NB4 (cell line): ENCODE data around the gene C12orf75.

Experiments used
- MYC ChIP-seq: IDR thresholded peaks from 2 replicates; pipeline ENCODE4 v1.6.1; 2011; ENCODE audit warnings: low read depth, low read length
- POLR2A ChIP-seq: IDR thresholded peaks from 2 replicates; pipeline ENCODE4 v1.6.1; 2011; ENCODE audit warnings: mild to moderate bottlenecking; ENCODE audit not compliant: insufficient read length; ENCODE audit errors: extremely low read depth
- TF ChIP-seq, protein P1 (sequence below): IDR thresholded peaks from one replicate; pipeline ENCODE4 v1.5.1; 2012; ENCODE audit warnings: low read depth, low read length

DNA sequence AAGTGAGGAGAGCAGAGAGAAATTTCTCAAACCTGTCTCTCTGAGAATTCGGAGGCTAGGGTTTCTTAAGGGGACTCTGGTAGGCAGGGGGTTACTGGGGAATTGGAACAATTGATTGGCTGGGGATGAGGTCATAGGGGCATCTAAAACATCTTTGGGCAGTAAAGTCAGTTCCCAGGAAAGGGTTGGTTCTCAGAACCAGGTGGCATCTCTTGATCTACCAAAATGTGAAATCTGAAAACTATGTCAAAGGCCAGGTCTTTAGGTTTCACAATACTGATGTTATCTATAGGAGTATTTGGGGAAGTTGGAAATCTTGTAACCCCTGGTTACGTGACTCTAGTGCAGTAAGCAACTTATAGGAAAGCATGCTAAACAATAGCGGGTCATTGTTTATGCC, 6.9 kb downstream of the C12orf75 start:
- TF ChIP-seq, protein P1, sequence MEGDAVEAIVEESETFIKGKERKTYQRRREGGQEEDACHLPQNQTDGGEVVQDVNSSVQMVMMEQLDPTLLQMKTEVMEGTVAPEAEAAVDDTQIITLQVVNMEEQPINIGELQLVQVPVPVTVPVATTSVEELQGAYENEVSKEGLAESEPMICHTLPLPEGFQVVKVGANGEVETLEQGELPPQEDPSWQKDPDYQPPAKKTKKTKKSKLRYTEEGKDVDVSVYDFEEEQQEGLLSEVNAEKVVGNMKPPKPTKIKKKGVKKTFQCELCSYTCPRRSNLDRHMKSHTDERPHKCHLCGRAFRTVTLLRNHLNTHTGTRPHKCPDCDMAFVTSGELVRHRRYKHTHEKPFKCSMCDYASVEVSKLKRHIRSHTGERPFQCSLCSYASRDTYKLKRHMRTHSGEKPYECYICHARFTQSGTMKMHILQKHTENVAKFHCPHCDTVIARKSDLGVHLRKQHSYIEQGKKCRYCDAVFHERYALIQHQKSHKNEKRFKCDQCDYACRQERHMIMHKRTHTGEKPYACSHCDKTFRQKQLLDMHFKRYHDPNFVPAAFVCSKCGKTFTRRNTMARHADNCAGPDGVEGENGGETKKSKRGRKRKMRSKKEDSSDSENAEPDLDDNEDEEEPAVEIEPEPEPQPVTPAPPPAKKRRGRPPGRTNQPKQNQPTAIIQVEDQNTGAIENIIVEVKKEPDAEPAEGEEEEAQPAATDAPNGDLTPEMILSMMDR: no peak
- TF ChIP-seq POLR2A: no peak
- no peak for TF ChIP-seq MYC
